Endothelial cell of umbilical vein (primary cell): ENCODE results near the gene ABTB1. TPM values are rescaled to one million over a fixed set of nuclear protein-coding genes. Genes with fewer than 3 reads are reported as not detected.

Experiments
- BruUV-seq: library from RNA; stranded (reverse); fragments of 400-500 nt; replicated peaks from 2 replicates; lab custom pipeline; 2021; lab: Mats Ljungman, UMichigan
- CTCF ChIA-PET: fragments of 300-600, 350-600 bp; sonication (Branson Sonifier 250); formaldehyde crosslinking; loops from one replicate; lab custom pipeline; 2021; ENCODE audit warnings: antibody characterized with exemption, inconsistent platforms; lab: Charles Lee
- POLR2A ChIA-PET: fragments of 300-600, 350-600 bp; sonication (Branson Sonifier 250); formaldehyde crosslinking; loops from one replicate; lab custom pipeline; 2021; ENCODE audit warnings: antibody characterized with exemption, inconsistent platforms; lab: Charles Lee
- DNase-seq: peaks from one replicate; pipeline ENCODE4 v3.0.0-alpha.2; 2011; ENCODE audit warnings: low read depth, low spot score
- FAIRE-seq: peaks from 2 replicates; lab custom pipeline; 2011; peaks lifted over from hg19 to GRCh38; lab: Jason Lieb, UNC
- H2AFZ ChIP-seq: 2 replicates; pipeline ENCODE4 v1.6.0; 2012; ENCODE audit warnings: low read depth, low read length, control low read depth, inconsistent platforms
- H3K27ac ChIP-seq: 2 replicates; pipeline ENCODE4 v1.5.1; 2011; ENCODE audit warnings: low read depth, mild to moderate bottlenecking, control low read depth, low read length, moderate library complexity; ENCODE audit not compliant: insufficient read depth
- H3K27me3 ChIP-seq, 2 experiments: 2 replicates each; pipeline versions ENCODE4 v1.6.0 to v1.6.1; 2011; ENCODE audit warnings: low read length in 2 of 2, mixed read lengths in 1 of 2; ENCODE audit not compliant: control insufficient read depth in 2 of 2, insufficient read depth in 2 of 2
- H3K36me3 ChIP-seq, 2 experiments: 2 replicates in 1 of 2; 3 replicates in 1 of 2; pipeline ENCODE4 v1.5.1; 2011; ENCODE audit warnings: low read length in 2 of 2, mild to moderate bottlenecking in 1 of 2, moderate library complexity in 1 of 2; ENCODE audit not compliant: control insufficient read depth in 2 of 2, insufficient read depth in 2 of 2; ENCODE audit errors: extremely low read depth in 1 of 2
- H3K4me1 ChIP-seq: 3 replicates; pipeline ENCODE4 v1.5.1; 2011; ENCODE audit warnings: mild to moderate bottlenecking, low read length; ENCODE audit not compliant: control insufficient read depth, insufficient read depth; ENCODE audit errors: extremely low read depth
- H3K4me2 ChIP-seq: 2 replicates; pipeline ENCODE4 v1.6.1; 2011; ENCODE audit warnings: low read length, control low read depth, mixed read lengths; ENCODE audit not compliant: insufficient read depth
- H3K4me3 ChIP-seq, 3 experiments: fragments of 200-600 bp in 1 of 3; sonication (generic), shearing (Covaris generic) in 1 of 3; replicated peaks in 1 of 3; 2 replicates each; pipeline ENCODE4 v1.5.1; 2011 to 2016; ENCODE audit warnings: control low read depth in 3 of 3, low read length in 3 of 3, mild to moderate bottlenecking in 2 of 3, inconsistent platforms in 1 of 3, low read depth in 1 of 3, moderate library complexity in 1 of 3; ENCODE audit not compliant: insufficient read depth in 1 of 3
- H3K79me2 ChIP-seq: 2 replicates; pipeline ENCODE4 v1.6.0; 2012; ENCODE audit warnings: low read length, inconsistent platforms; ENCODE audit not compliant: control insufficient read depth, insufficient read depth
- H3K9ac ChIP-seq: replicated peaks from 2 replicates; pipeline ENCODE3; 2011; ENCODE audit warnings: low read length, control low read depth; ENCODE audit not compliant: insufficient read depth; ENCODE audit errors: extremely low read depth
- H3K9me1 ChIP-seq: replicated peaks from 3 replicates; pipeline ENCODE4 v1.6.0; 2011; ENCODE audit warnings: mild to moderate bottlenecking, low read length; ENCODE audit not compliant: control insufficient read depth, insufficient read depth; ENCODE audit errors: extremely low read depth
- H3K9me3 ChIP-seq: replicated peaks from 2 replicates; pipeline ENCODE4 v1.5.1; 2012; ENCODE audit warnings: low read length, inconsistent platforms; ENCODE audit not compliant: control insufficient read depth, insufficient read depth
- H4K20me1 ChIP-seq: replicated peaks from 2 replicates; pipeline ENCODE3; 2011; ENCODE audit warnings: mild to moderate bottlenecking, low read length; ENCODE audit not compliant: control insufficient read depth, insufficient read depth; ENCODE audit errors: extremely low read depth
- CTCF ChIP-seq, 2 donors: IDR thresholded peaks; 1 replicate in 1 of 2; 2 replicates in 1 of 2; pipeline ENCODE4 v1.5.1; 2011; ENCODE audit warnings: low read length in 2 of 2, mild to moderate bottlenecking in 2 of 2, moderate library complexity in 2 of 2, control low read depth in 1 of 2, inconsistent platforms in 1 of 2, low read depth in 1 of 2; ENCODE audit not compliant: insufficient read depth in 1 of 2; ENCODE audit errors: extremely low read depth in 1 of 2
- EZH2 ChIP-seq: IDR thresholded peaks from 2 replicates; pipeline ENCODE4 v1.6.1; 2012; ENCODE audit warnings: borderline replicate concordance, low read depth, mild to moderate bottlenecking, moderate library complexity, low read length, inconsistent platforms; ENCODE audit not compliant: severe bottlenecking
- FOS ChIP-seq: IDR thresholded peaks from 2 replicates; pipeline ENCODE4 v1.6.1; 2011; ENCODE audit warnings: mild to moderate bottlenecking, low read length, moderate library complexity, borderline replicate concordance; ENCODE audit not compliant: insufficient read depth
- dilution Hi-C: fragments of 300-500 bp; cut with MboI; formaldehyde crosslinking; loops from one replicate; pipeline ENCODE4 v1.15.0; 2019; ENCODE audit warnings: low sequenced_read_pairs; ENCODE audit not compliant: extremely low pct_ligation_motif_present
- intact Hi-C: fragments of 100-400 bp; cut with micrococcal nuclease; formaldehyde crosslinking; loops from one replicate; pipeline ENCODE4 v1.10.0; 2022
- polyA plus RNA-seq, 4 experiments: library from polyadenylated mRNA; depleted of rRNA in 3 of 4; stranded (reverse) in 3 of 4; unstranded in 1 of 4; fragments of >200 nt; gene quantifications; 2 replicates each; pipeline versions ENCODE4 v1.2.1 to v1.2.3, GENCODE V29; 2011 to 2012; ENCODE audit warnings: missing spikeins in 1 of 4
- total RNA-seq: library from RNA; stranded (reverse); gene quantifications from 2 replicates; pipeline ENCODE4 v1.2.3, GENCODE V29; 2021

The ABTB1 gene
- total and polyA plus RNA-seq, 2 donors (not counting 3 experiments of a cell fraction or from before 2014, with no cell fraction given): 15.2 to 25.1 TPM

GRCh38 chr3:127678611-127679533 lies 6.1 kb downstream of the ABTB1 start:
- Histone ChIP-seq H2AFZ (no peak overlapping the region), H3K79me2 (no peaks in the 10 kb centered on the region), H3K4me3 (no peak overlapping the region), H3K9me1 (no peaks in the 10 kb centered on the region), H3K36me3 (no peaks in the 10 kb centered on the region), H3K27ac (no peak overlapping the region), H4K20me1 (no peaks in the 10 kb centered on the region), H3K4me1 (no peaks in the 10 kb centered on the region), H3K4me2 (no peak overlapping the region), H3K9ac (no peak overlapping the region), H3K9me3 (no peaks in the 10 kb centered on the region), H3K27me3 (no peaks in the 10 kb centered on the region)
- CTCF ChIA-PET: interaction anchor here (0.7 to 2.2 kb wide), 4 partner anchors 15 to 104 kb away, joined by 3 to 11 read pairs (median 4); no protein-coding TSS in a partner anchor
- TF ChIP-seq CTCF (IDR thresholded peaks at IDR 0.05; ENCODE audit: extremely low read depth in 1 of 2, insufficient read depth in 1 of 2, low read depth in 1 of 2, low read length in 2 of 2) (no peak), EZH2 (no peak), FOS (no peak)
- no TSS peak for BruUV-seq
- POLR2A ChIA-PET: interaction anchor here (0.6 kb wide), 1 partner anchor 178 kb away, joined by 3 read pairs; no protein-coding TSS in a partner anchor
- DNase-seq (no peak), FAIRE-seq (no peak)
- intact Hi-C loops: no loop called here
- dilution Hi-C loops: no loop called here
